H1 (cell line): ENCODE results near the gene CAMTA1. TPM values are rescaled to one million over a fixed set of nuclear protein-coding genes. Genes with fewer than 3 reads are reported as not detected.

ENCODE experiments used
- CTCF ChIA-PET: fragments of 300-600 bp; sonication (Branson Sonifier 250); formaldehyde crosslinking; loops from one replicate; lab custom pipeline; 2021; ENCODE audit not compliant: partially characterized antibody; lab: Charles Lee
- POLR2A ChIA-PET: fragments of 300-600 bp; sonication (Branson Sonifier 250); formaldehyde crosslinking; loops from one replicate; lab custom pipeline; 2021; ENCODE audit warnings: inconsistent platforms; ENCODE audit not compliant: partially characterized antibody; lab: Charles Lee
- DNase-seq, 2 experiments: peaks; one replicate each; pipeline versions ENCODE4 v3.0.0 to v3.0.0-alpha.2; 2010 to 2022; ENCODE audit warnings: low spot score in 2 of 2, low read depth in 1 of 2, mixed read lengths in 1 of 2
- FAIRE-seq: peaks from 2 replicates; lab custom pipeline; 2011; peaks lifted over from hg19 to GRCh38; lab: Jason Lieb, UNC
- H2AFZ ChIP-seq: 2 replicates; pipeline ENCODE4 v1.8.1; 2012; ENCODE audit warnings: low read length, inconsistent platforms
- H2AK5ac ChIP-seq: 2 replicates; pipeline ENCODE4 v1.6.1; 2013; ENCODE audit warnings: low read depth, low read length
- H2BK120ac ChIP-seq: replicated peaks from 2 replicates; pipeline ENCODE3; 2013; ENCODE audit warnings: low read depth, low read length, inconsistent platforms
- H2BK12ac ChIP-seq: 2 replicates; pipeline ENCODE4 v1.6.1; 2013; ENCODE audit warnings: low read depth, low read length
- H2BK15ac ChIP-seq: 2 replicates; pipeline ENCODE4 v1.6.1; 2013; ENCODE audit warnings: low read length
- H2BK20ac ChIP-seq: 2 replicates; pipeline ENCODE4 v1.6.1; 2013; ENCODE audit warnings: low read length
- H2BK5ac ChIP-seq: 2 replicates; pipeline ENCODE4 v1.6.1; 2013; ENCODE audit warnings: low read depth, low read length
- H3K14ac ChIP-seq: 2 replicates; pipeline ENCODE4 v1.6.1; 2013; ENCODE audit warnings: inconsistent platforms; ENCODE audit not compliant: insufficient read length
- H3K18ac ChIP-seq: 2 replicates; pipeline ENCODE4 v1.6.1; 2013; ENCODE audit warnings: low read length; ENCODE audit errors: extremely low read depth
- H3K23ac ChIP-seq: 2 replicates; pipeline ENCODE4 v1.6.1; 2013; ENCODE audit warnings: inconsistent platforms; ENCODE audit not compliant: insufficient read length
- H3K23me2 ChIP-seq: 2 replicates; pipeline ENCODE4 v1.6.1; 2013; ENCODE audit warnings: low read depth, low read length
- H3K27ac ChIP-seq: 2 replicates; pipeline ENCODE4 v1.6.1; 2011; ENCODE audit warnings: low read depth, low read length, inconsistent platforms
- H3K27me3 ChIP-seq, 4 experiments: replicated peaks in 1 of 4; 1 replicate in 1 of 4; 2 replicates in 3 of 4; pipeline versions ENCODE4 v1.6.1 to v1.8.1; 2011 to 2013; ENCODE audit warnings: low read length in 3 of 4, mild to moderate bottlenecking in 3 of 4, inconsistent platforms in 2 of 4, mixed read lengths in 2 of 4, moderate library complexity in 1 of 4; ENCODE audit not compliant: control insufficient read depth in 3 of 4, insufficient read depth in 3 of 4; ENCODE audit errors: extremely low read depth in 1 of 4
- H3K36me3 ChIP-seq, 4 experiments: 2 replicates each; pipeline versions ENCODE4 v1.6.1 to v1.8.1; 2011 to 2013; ENCODE audit warnings: mild to moderate bottlenecking in 4 of 4, low read length in 3 of 4, moderate library complexity in 2 of 4, control low read depth in 1 of 4, inconsistent platforms in 1 of 4; ENCODE audit not compliant: insufficient read depth in 4 of 4, control insufficient read depth in 2 of 4
- H3K4ac ChIP-seq: replicated peaks from 2 replicates; pipeline ENCODE3; 2013; ENCODE audit warnings: low read length, low read depth, mixed read lengths, inconsistent platforms; ENCODE audit not compliant: insufficient read length
- H3K4me1 ChIP-seq, 4 experiments: replicated peaks in 1 of 4; 1 replicate in 1 of 4; 2 replicates in 3 of 4; pipeline versions ENCODE4 v1.6.1 to v1.8.1; 2011 to 2013; ENCODE audit warnings: low read length in 3 of 4, inconsistent platforms in 2 of 4, mixed read lengths in 1 of 4; ENCODE audit not compliant: insufficient read depth in 4 of 4, control insufficient read depth in 3 of 4
- H3K4me2 ChIP-seq, 2 experiments: 2 replicates each; pipeline versions ENCODE4 v1.6.1 to v1.8.1; 2011 to 2013; ENCODE audit warnings: low read depth in 2 of 2, low read length in 2 of 2, control low read depth in 1 of 2, inconsistent platforms in 1 of 2, mild to moderate bottlenecking in 1 of 2; ENCODE audit not compliant: insufficient read depth in 1 of 2
- H3K4me3 ChIP-seq, 4 experiments: fragments of 200-600, 300-600 bp in 1 of 4; sonication (generic), shearing (Covaris generic), sonication (Bioruptor Twin) in 1 of 4; 2 replicates each; pipeline versions ENCODE4 v1.5.1 to v1.8.1; 2011 to 2016; ENCODE audit warnings: low read length in 4 of 4, low read depth in 3 of 4, control low read depth in 2 of 4, inconsistent platforms in 2 of 4, mild to moderate bottlenecking in 2 of 4, mixed read lengths in 1 of 4, moderate library complexity in 1 of 4; ENCODE audit not compliant: insufficient read depth in 2 of 4; ENCODE audit errors: extremely low read depth in 1 of 4
- H3K56ac ChIP-seq: replicated peaks from 2 replicates; pipeline ENCODE3; 2013; ENCODE audit warnings: low read depth, mild to moderate bottlenecking, mixed read lengths, low read length, inconsistent platforms; ENCODE audit not compliant: insufficient read length
- H3K79me1 ChIP-seq: 2 replicates; pipeline ENCODE4 v1.6.1; 2013; ENCODE audit warnings: low read depth, low read length, control low read depth
- H3K79me2 ChIP-seq, 2 experiments: 2 replicates each; pipeline versions ENCODE4 v1.6.1 to v1.8.1; 2012 to 2013; ENCODE audit warnings: low read length in 2 of 2, mild to moderate bottlenecking in 2 of 2, inconsistent platforms in 1 of 2; ENCODE audit not compliant: insufficient read depth in 2 of 2, control insufficient read depth in 1 of 2
- H3K9ac ChIP-seq, 4 experiments: replicated peaks in 1 of 4; 1 replicate in 1 of 4; 2 replicates in 3 of 4; pipeline versions ENCODE4 v1.6.1 to v1.8.1; 2011 to 2013; ENCODE audit warnings: low read depth in 3 of 4, low read length in 3 of 4, control low read depth in 2 of 4, mild to moderate bottlenecking in 2 of 4, moderate library complexity in 2 of 4, inconsistent platforms in 1 of 4; ENCODE audit errors: extremely low read depth in 1 of 4
- H3K9me3 ChIP-seq, 2 experiments: 2 replicates each; pipeline versions ENCODE4 v1.6.1 to v1.8.1; 2012 to 2013; ENCODE audit warnings: mild to moderate bottlenecking in 2 of 2, moderate library complexity in 2 of 2, control low read depth in 1 of 2, inconsistent platforms in 1 of 2, low read depth in 1 of 2, low read length in 1 of 2, mixed read lengths in 1 of 2; ENCODE audit not compliant: insufficient read depth in 2 of 2
- H4K20me1 ChIP-seq, 2 experiments: replicated peaks in 1 of 2; 2 replicates each; pipeline versions ENCODE3 to v1.8.1; 2011 to 2013; ENCODE audit warnings: inconsistent platforms in 2 of 2, low read length in 2 of 2, mild to moderate bottlenecking in 1 of 2; ENCODE audit not compliant: insufficient read depth in 2 of 2, control insufficient read depth in 1 of 2
- H4K5ac ChIP-seq: 2 replicates; pipeline ENCODE4 v1.6.1; 2013; ENCODE audit warnings: low read length, low read depth, mixed read lengths, inconsistent platforms; ENCODE audit not compliant: insufficient read length
- H4K8ac ChIP-seq: 2 replicates; pipeline ENCODE4 v1.8.0; 2013; ENCODE audit warnings: mild to moderate bottlenecking, moderate library complexity, low read length, inconsistent platforms; ENCODE audit not compliant: insufficient read depth; ENCODE audit errors: extremely low read depth
- H4K91ac ChIP-seq: replicated peaks from 2 replicates; pipeline ENCODE3; 2013; ENCODE audit warnings: low read length, mixed read lengths, inconsistent platforms; ENCODE audit not compliant: insufficient read length
- CHD2 ChIP-seq: IDR thresholded peaks from 2 replicates; pipeline ENCODE4 v1.6.1; 2012; ENCODE audit warnings: low read length, improper control_type of control experiment
- MAFK ChIP-seq: IDR thresholded peaks from 2 replicates; pipeline ENCODE4 v1.6.1; 2012; ENCODE audit warnings: low read depth, mild to moderate bottlenecking, improper control_type of control experiment, low read length
- NRF1 ChIP-seq: IDR thresholded peaks from 2 replicates; pipeline ENCODE4 v1.6.1; 2011; ENCODE audit warnings: mild to moderate bottlenecking, low read depth, low read length, improper control_type of control experiment
- RAD21 ChIP-seq, 2 experiments: IDR thresholded peaks in 1 of 2; conservative IDR thresholded peaks in 1 of 2; 2 replicates each; pipeline ENCODE4 v1.6.1; 2011; ENCODE audit warnings: low read depth in 2 of 2, low read length in 2 of 2, improper control_type of control experiment in 1 of 2, inconsistent platforms in 1 of 2, mild to moderate bottlenecking in 1 of 2, moderate library complexity in 1 of 2
- RBBP5 ChIP-seq: IDR thresholded peaks from 2 replicates; pipeline ENCODE4 v1.7.1; 2012; ENCODE audit warnings: low read depth, mild to moderate bottlenecking, inconsistent platforms, low read length, moderate library complexity, borderline replicate concordance
- RFX5 ChIP-seq: IDR thresholded peaks from 2 replicates; pipeline ENCODE4 v1.6.1; 2011; ENCODE audit warnings: low read depth, low read length, improper control_type of control experiment, borderline replicate concordance
- RNF2 ChIP-seq: fragments of 200-900, 300-1000 bp; sonication (generic); IDR thresholded peaks from 2 replicates; pipeline ENCODE4 v1.7.1; 2016; ENCODE audit warnings: borderline replicate concordance, low read depth, mild to moderate bottlenecking, antibody characterized with exemption, low read length; ENCODE audit not compliant: poor library complexity, severe bottlenecking; ENCODE audit errors: missing control alignments
- TAF7 ChIP-seq: optimal IDR thresholded peaks from 2 replicates; pipeline ENCODE3; 2011; ENCODE audit warnings: low read depth, mild to moderate bottlenecking, inconsistent platforms, low read length, moderate library complexity, borderline replicate concordance
- WGBS, 2 experiments: shearing (Covaris generic) in 1 of 2; methylation state at CpG; one replicate each; pipeline versions ENCODE4 v1.1.6 to v1.1.7; 2013 to 2015; ENCODE audit warnings: low lambda C conversion rate in 2 of 2, mixed read lengths in 2 of 2, inconsistent platforms in 1 of 2, low coverage in 1 of 2, missing lambda C conversion rate in 1 of 2; ENCODE audit not compliant: insufficient replicate concordance in 2 of 2, insufficient coverage in 1 of 2, insufficient read length in 1 of 2; ENCODE audit errors: extremely low coverage in 1 of 2, missing lambda C conversion rate in 1 of 2; 5-methylcytosine and 5-hydroxymethylcytosine counted together
- polyA plus RNA-seq, 7 experiments: library from polyadenylated mRNA; depleted of rRNA in 3 of 7; stranded (reverse) in 5 of 7; unstranded in 2 of 7; fragments of >200 nt in 5 of 7; fragments of 200-250 nt in 2 of 7; gene quantifications; 1 replicate in 5 of 7; 2 replicates in 1 of 7; 4 replicates in 1 of 7; pipeline versions ENCODE4 v1.2.1 to v1.2.3, GENCODE V29; 2011 to 2013; ENCODE audit warnings: missing spikeins in 2 of 7, mixed read lengths in 2 of 7
- total RNA-seq: library from RNA; stranded (reverse); fragmentation: NEBNext Ultra II Directional; extraction: Animal tissue kit (Norgen Biotek cat#: 25700); gene quantifications from 2 replicates; pipeline ENCODE4 v1.2.1, GENCODE V29; 2021

CAMTA1 gene
- total and polyA plus RNA-seq, 2 of the 8 experiments (the other 6 are each of a cell fraction or from before 2014, with no cell fraction given), result 65.0 to 119 TPM

GRCh38 chr1:7587773-7588456 is 802.7 kb downstream of the CAMTA1 start:
- no peak for TF ChIP-seq NRF1
- no peak for TF ChIP-seq RFX5
- no peak for TF ChIP-seq CHD2
- no peak for TF ChIP-seq RBBP5
- TF ChIP-seq RNF2, result no peak
- TF ChIP-seq MAFK, result no peak
- TF ChIP-seq RAD21 (IDR thresholded peaks at IDR 0.05 in 1 of 2, conservative IDR thresholded peaks at IDR 0.05 in 1 of 2; ENCODE audit: low read depth in 2 of 2, low read length in 2 of 2), result no peak
- TF ChIP-seq TAF7, result no peak
- POLR2A ChIA-PET, result no interaction called here
- Histone ChIP-seq H2BK12ac (no peak overlapping the region), H3K36me3 (no peaks in the 10 kb centered on the region), H3K4me3 (no peak overlapping the region), H3K23me2 (no peaks in the 10 kb centered on the region), H3K14ac (no peak overlapping the region), H3K27ac (no peak overlapping the region), H4K8ac (no peak overlapping the region), H2BK15ac (no peak overlapping the region), H4K5ac (no peak overlapping the region), H2BK20ac (no peak overlapping the region), H3K9ac (no peak overlapping the region), H2AFZ (no peak overlapping the region), H3K4me2 (no peak overlapping the region), H4K91ac (no peak overlapping the region), H3K27me3 (no peaks in the 10 kb centered on the region), H3K18ac (no peak overlapping the region), H4K20me1 (no peaks in the 10 kb centered on the region), H3K23ac (no peak overlapping the region), H3K4ac (peak overlapping the region; percentile 7), H3K79me2 (no peaks in the 10 kb centered on the region), H2BK5ac (no peak overlapping the region), H3K9me3 (no peaks in the 10 kb centered on the region), H3K4me1 (peaks cover 0 to 8% (median 0%) of the 10 kb centered on the region in 4 experiments; a peak in 1 of 7 replicates), H3K79me1 (no peaks in the 10 kb centered on the region), H3K56ac (no peak overlapping the region), H2AK5ac (no peak overlapping the region), H2BK120ac (no peak overlapping the region)
- CTCF ChIA-PET, result interaction anchor here (0.5 to 1.4 kb wide), 5 partner anchors 14 to 115 kb away, joined by 3 to 4 read pairs (median 3); no protein-coding TSS in a partner anchor
- FAIRE-seq (no peak), DNase-seq (no peak)
- WGBS, 2 experiments, result 96% methylated on average over 17 of the region's 17 CpGs; no CpG with 5 or more reads in 1 of the 2 experiments
